GM21576 (cell line): ENCODE measurements around the gene NOL11.
"Not testable (repeated sequence)": the region's sequence is repeated elsewhere in the genome, so short reads cannot be mapped to it uniquely, and the experiment has no call there.

Experiments used
- ATAC-seq: cut with Tn5 transposase; IDR thresholded peaks from one replicate; pipeline ENCODE4 v1.9.1; 2021; ENCODE audit warnings: mild to moderate bottlenecking, moderate library complexity; ENCODE audit not compliant: unreplicated experiment

NOL11 gene

DNA sequence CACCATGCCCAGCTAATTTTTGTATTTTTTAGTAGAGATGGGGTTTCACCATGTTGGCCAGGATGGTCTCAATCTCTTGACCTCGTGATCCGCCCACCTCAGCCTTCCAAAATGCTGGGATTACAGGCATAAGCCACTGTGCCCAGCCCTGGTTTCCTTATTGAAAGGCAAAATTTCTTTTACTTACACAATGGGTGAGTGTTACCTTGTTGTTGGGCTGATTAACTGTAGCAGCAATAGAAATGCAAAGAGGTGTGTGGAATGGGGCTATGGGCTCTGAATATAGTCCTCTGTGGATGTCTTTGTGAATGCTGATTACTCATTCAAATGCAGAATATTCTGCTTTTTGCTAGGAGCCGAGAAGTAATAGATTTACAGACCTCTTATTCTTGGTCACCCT is 34.4 kb downstream of the NOL11 start:
- not testable (repeated sequence) for ATAC-seq

DNA sequence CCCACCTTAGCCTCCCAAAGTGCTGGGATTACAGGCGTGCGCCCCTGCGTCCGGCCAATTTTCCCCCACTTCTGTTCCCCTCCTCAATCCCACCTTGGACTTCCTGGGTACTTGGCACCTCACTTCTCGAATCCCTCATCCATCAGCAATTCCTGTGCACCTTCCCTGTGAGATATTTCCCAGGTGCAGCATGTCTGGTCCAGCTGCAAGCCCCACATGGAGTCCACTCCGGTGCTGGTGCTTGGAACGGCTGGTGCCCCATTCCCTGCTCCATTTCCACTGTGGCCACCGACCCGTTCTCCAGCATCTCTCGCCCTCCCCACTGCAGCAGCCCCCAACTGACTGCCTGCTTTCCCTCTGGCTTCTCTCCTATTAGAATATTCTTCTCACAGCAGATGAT is 35.3 kb downstream of the NOL11 start:
- ATAC-seq, result no peak

DNA sequence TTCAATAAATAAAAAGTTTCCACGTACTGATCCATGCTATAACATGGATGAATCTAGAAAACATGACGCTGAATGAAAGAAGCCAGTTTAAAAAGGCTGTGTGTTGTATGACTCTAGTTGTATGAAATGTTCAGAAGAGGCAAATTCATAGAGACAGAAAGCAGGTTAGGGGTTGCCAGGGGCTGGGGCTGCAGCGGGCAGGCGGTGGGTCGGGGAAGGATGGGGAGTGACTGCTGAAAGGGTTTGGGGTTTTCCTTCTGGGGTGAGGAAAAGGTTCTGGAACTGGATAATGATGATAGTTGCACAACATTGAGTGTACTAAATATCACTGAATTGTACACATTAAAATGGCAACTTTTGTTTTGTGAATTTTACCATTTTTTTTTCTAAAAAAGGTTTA is 36.3 kb downstream of the NOL11 start:
- ATAC-seq, result no peak

DNA sequence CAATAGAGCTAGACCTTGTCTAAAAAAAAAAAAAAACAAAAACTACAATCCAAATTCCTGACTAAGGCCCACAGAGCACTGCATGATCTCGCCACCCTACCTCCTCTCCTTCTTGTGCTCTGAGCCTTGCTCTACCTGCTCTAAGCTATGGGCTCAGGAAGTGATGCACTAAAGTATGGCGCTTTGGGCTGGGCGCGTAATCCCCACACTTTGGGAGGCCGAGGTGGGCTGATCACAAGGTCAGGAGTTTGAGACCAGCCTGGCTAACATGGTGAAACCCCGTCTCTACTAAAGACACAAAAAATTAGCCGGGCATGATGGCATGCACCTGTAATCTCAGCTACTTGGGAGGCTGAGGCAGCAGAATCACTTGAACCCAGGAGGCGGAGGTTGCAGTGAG is 37.0 kb downstream of the NOL11 start:
- ATAC-seq, result not testable (repeated sequence)

DNA sequence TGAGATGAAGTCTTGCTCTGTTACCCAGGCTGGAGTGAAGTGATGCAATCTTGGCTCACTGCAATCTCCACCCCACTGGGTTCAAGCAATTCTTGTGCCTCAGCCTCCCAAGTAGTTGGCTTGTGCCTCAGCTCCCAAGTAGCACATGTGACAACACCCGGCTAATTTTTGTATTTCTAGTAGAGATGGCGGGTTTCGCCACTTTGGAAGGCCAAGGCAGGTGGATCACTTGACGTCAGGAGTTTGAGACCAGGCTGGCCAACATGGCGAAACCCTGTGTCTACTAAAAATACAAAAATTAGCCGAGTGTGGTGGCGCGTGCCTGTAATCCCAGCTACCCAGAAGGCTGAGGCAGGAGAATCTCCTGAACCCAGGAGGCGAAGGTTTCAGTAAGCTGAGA is 39.0 kb downstream of the NOL11 start:
- ATAC-seq, result not testable (repeated sequence)

DNA sequence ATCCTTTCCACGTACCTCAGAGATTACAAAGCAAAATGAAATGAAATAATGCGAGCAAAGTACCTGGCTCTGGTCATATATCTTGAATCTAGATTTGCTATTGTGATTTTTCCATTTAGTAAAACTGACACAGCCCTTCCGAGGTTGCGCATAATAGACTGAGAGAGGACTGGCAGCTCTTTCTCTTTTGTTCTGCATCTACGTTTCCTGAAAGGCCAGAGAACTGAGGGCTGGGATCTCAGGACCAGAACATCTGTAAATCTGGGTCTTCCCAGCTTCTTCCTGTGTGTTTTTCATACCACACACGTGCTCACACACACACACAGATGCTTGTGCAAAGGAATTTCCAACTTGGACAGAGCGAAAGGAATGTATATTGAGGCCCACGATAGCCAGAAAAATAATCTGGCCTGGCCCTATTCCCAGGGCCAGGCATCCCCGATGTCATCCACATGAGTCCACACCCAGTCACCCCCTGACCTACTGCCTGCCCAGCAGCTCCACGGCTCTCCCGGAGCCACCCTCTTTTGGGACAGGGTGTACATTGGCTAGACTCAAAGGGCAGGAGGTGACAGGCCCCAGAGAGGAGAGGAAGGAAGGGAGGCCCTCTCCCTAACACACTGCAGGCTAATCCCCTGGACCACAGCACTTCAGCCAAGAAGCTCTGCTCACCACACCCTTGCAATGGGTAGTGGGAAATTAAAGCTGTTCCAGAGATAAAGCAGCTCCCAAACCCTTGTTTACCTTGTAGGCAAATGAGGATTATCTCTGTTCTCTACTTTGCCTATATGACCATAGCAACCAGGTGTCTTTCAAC is 41.8 kb downstream of the NOL11 start:
- no peak for ATAC-seq

DNA sequence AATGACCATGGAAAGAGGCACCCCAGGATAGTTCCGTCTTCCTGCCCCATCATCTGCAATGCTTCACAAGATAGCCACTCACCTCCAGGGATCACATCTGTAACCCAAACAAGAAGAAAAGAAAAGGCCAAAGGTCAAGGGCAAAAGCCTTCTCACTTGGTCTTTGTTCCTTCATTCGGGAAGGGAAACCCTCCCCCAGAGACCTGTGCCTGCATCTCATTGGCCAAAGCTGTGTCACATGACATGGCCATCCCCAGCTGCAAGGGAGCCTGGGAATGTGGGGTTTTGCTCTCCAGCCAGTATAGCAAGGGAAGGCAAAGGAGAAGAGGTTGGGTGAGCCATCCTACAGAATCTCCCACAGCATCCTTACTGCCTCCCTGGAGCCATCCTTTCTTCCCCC is 47.9 kb downstream of the NOL11 start:
- ATAC-seq, result no peak

DNA sequence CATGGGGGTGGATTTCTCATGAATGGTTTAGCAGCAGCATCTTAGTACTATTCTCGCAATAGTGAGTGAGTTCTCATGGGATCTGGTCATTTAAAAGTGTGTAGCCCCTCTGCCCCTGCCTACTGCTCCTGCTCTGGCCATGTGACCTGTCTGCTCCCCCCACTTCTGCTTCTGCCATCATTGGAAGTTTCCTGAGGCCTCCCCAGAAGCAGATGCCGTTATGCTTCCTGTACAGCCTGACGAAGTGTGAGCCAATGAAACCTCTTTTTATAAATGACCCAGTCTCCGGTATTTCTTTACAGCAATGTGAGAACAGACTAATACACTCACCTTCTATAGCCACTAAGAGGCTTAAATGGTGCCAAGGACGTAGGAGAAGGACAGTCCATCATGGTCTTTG is 51.5 kb downstream of the NOL11 start:
- no peak for ATAC-seq

DNA sequence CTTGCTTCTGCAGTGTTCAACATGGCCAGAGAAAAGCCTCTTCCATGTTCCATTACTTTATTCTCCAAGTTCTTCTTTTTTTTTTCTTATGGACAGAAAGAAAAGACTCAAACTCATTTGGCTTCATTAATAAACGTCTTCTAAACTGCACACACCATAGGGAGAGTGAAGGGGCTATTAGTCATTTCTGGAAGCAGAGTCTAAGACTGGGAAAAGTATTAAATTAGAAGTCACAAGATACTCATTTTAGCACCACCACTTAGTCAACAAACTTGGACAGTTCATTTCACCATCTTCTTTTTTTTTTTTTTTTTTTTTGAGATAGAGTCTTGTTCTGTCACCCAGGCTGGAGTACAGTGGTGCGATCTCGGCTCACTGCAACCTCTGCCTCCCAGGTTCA is 52.8 kb downstream of the NOL11 start:
- no peak for ATAC-seq

DNA sequence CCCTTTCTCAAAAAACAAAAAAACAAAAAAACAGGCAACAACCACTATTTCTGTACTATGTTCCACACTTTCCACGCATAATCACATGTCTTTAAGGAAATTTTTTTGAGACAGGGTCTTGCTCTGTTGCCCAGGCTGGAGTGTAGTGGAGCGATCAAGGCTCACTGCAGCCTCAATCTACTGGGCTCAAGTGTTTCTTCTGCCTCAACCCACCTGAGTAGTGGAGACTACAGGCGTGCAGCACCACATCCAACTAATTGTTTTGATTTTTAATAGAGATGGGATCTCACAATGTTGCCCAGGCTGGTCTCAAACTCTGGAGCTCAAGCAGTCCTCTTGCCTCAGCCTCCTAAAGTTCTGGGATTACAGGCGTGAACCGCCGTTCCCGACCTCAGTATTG is 54.9 kb downstream of the NOL11 start:
- no peak for ATAC-seq

DNA sequence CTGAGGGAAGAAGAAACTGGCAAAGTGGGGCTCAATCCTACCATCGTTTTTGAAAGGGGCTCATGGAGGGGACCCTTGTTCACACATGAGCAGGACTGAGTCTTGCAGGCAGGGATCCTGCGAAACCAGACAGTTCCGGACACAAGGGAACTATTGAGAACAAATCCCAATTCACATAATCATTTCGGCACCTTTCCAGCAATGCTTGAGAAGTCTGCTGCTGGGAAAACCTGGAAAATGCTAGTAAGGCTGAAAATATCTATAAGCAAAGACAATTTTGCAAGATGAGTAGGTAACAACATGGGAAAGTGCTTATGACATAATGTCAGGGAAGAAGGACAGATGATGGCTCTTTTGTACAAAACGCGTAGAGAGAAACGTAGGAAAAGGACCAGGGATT is 55.5 kb downstream of the NOL11 start:
- ATAC-seq, result no peak

DNA sequence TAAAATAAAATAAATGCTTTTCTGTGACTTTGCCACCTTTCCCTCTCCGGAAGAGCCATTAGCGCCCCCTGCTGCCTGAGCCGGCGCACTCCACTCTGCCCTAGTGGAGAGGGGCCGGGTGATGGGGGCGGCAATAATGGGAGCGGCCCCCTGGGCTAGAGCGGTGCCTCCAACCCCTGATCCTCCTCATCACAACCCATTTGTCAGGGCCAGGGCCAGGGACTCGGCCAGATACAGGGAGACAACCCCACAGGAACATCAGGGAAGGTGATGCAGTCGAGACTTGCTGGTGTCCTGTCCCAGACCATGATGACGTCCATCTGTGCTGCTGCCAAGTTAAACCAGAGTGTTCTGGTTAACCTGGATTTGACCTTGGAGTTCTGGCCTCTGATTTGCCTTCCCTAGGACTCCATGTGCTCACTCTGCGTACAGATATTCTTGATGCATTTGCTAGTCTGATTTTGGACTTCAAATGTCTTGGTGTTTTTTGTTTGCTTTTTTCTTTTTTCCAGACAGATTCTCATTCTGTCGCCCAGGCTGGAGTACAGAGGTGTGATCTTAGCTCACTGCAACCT is 61.4 kb downstream of the NOL11 start:
- ATAC-seq, result no peak

DNA sequence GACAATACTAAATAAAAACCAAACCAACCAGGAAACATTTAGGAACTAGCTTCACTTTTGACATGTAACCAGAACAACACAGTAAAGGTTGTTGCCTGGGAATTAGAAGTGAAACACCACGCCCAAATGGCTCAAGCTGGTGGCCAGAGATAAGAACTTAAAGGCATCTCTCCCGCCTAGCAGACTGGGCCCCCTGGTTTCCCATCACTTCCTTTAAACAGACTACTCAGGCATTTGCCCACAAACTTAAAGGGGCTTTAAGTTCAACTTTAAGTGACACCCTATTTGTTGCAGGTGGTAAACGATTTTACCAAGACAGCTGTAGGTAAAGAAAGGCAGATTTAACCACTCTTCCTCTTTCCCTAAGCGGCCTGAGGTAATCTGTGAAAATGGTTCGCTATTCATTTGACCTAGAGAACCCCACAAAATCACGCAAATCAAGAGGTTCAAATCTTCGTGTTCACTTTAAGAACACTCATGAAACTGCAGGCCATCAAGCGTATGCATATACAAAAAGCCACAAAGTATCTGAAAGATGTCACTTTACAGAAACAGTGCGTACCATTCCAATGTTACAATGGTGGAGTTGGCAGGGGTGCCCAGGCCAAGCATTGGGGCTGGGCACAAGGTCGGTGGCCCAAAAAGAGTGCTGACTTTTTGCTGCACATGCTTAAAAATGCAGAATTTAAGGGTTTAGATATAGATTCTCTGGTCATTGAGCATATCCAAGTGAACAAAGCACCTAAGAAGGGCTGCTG is 66.8 kb downstream of the NOL11 start:
- no peak for ATAC-seq

DNA sequence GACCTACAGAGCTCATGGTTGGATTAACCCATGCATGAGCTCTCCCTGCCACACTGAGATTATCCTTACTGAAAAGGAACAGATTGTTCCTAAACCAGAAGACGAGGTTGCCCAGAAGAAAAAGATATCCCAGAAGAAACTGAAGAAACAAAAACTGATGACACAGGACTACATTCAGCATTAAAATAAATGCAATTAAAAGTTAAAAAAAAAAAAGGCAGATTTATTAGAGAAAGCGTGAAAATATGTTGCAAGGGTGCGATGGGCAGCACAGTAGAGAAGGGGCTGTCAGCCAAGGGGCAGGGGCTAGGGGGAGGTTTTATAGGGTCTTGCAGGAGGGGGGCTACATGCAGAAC is 67.4 kb downstream of the NOL11 start:
- no peak for ATAC-seq

DNA sequence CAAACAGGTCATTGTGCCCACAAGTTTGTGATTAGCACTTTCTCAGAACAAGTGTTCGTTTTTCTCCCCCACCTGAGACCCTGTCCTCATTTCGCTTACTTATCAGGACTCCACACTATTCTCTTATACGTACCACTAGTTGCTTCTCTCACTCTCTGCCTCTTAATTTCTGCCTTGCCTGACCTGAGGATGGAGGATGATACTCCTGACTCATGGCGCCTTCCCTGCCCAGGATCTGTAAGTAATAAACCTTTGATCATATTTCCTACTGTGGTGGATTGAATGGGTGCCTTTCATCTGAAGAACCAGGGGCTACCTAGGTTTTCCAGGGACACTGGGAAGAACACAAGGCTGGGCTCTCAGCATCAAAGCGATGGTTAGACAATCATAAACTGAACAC is 67.8 kb downstream of the NOL11 start:
- ATAC-seq, result no peak
